Gastrocnemius medialis (tissue), 4 donors: ENCODE measurements around the gene COPS8. TPM values are rescaled to one million over a fixed set of nuclear protein-coding genes. Genes with fewer than 3 reads are reported as not detected.

Experiments used
- ATAC-seq, 2 donors: fragments of 150-250 bp; one replicate each; pipeline ENCODE4 v1.9.1; 2016
- DNase-seq, 2 donors: peaks; one replicate each; pipeline ENCODE4 v3.0.0-alpha.2; 2019
- H3K27ac ChIP-seq, 4 donors: fragments of 200-600 bp; sonication (generic); 1 replicate in 1 of 4; 2 replicates in 3 of 4; pipeline ENCODE4 v1.5.1; 2016 to 2018; ENCODE audit warnings: mild to moderate bottlenecking in 2 of 4, moderate library complexity in 1 of 4
- H3K27me3 ChIP-seq, 3 donors: fragments of 200-600 bp; sonication (generic) in 2 of 3; 1 replicate in 1 of 3; 2 replicates in 2 of 3; pipeline versions ENCODE4 v1.5.1 to v1.6.0; 2016 to 2019; ENCODE audit warnings: mild to moderate bottlenecking in 1 of 3, moderate library complexity in 1 of 3
- H3K36me3 ChIP-seq, 2 donors: fragments of 200-600 bp; sonication (generic) in 1 of 2; one replicate each; pipeline ENCODE4 v1.5.1; 2017 to 2018
- H3K4me1 ChIP-seq, 2 donors: fragments of 200-600 bp; sonication (generic) in 1 of 2; one replicate each; pipeline ENCODE4 v1.5.1; 2016 to 2017; ENCODE audit warnings: mild to moderate bottlenecking in 2 of 2
- H3K4me3 ChIP-seq, 4 donors: fragments of 200-600 bp; sonication (generic) in 3 of 4; 1 replicate in 1 of 4; 2 replicates in 3 of 4; pipeline ENCODE4 v1.5.1; 2016 to 2019; ENCODE audit warnings: mild to moderate bottlenecking in 2 of 4
- H3K9me3 ChIP-seq, 3 donors: fragments of 200-600 bp; sonication (generic) in 2 of 3; 1 replicate in 1 of 3; 2 replicates in 2 of 3; pipeline ENCODE4 v1.5.1; 2016 to 2019
- POLR2A ChIP-seq, 2 donors: fragments of 450-650 bp; IDR thresholded peaks; one replicate each; pipeline ENCODE4 v1.6.1; 2017; ENCODE audit warnings: antibody characterized with exemption in 2 of 2, mild to moderate bottlenecking in 2 of 2, moderate library complexity in 2 of 2
- in situ Hi-C, 4 donors: fragments of 200-750 bp; cut with MboI; loops; one replicate each; pipeline versions ENCODE4 v1.15.0 to v1.8.0; 2017; ENCODE audit warnings: low sequenced_read_pairs in 4 of 4
- intact Hi-C: fragments of 100-400 bp; cut with DNase I; formaldehyde crosslinking; loops from one replicate; pipeline ENCODE4 v1.15.1; 2023; ENCODE audit warnings: low total_unique reads
- total RNA-seq, 4 donors: library from RNA; depleted of rRNA; stranded (reverse); fragments of >200 nt; gene quantifications; one replicate each; pipeline versions ENCODE4 v1.1.0 to v1.2.3, GENCODE V29; 2016
- TF ChIP-seq, protein P1 (sequence below), 5 experiments: fragments of 450-650 bp in 3 of 5; fragments of 200-600 bp in 2 of 5; sonication (generic) in 2 of 5; IDR thresholded peaks in 4 of 5; conservative IDR thresholded peaks in 1 of 5; 1 replicate in 4 of 5; 2 replicates in 1 of 5; pipeline ENCODE4 v1.5.1; 2016 to 2019; ENCODE audit warnings: antibody characterized with exemption in 5 of 5, mild to moderate bottlenecking in 3 of 5, moderate library complexity in 3 of 5

Gene COPS8
- total RNA-seq, 4 donors from 2014 or later, result 353 to 709 (median 642) TPM

DNA sequence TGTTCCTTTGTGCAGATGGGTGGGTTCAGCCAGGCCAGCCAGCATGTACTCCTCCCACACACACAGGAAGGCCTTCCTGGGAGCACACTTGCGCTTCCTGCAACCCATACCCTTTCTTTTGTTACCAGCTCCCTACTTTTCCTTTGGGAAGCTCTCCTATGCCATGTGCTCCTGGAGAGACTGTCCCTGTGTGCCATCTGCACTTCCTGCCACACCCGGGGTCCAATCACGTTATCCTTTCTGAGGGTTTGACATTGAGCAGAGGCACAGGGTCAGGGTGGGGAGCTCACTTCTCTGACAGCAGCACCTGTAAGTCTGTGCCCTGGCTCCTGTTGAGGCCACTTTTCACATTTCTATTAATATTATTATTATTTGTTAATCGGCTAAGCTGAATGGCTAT lies 62.9 kb downstream of the COPS8 start:
- peaks cover 0 to 5% (median 4%) of the 10 kb centered on the region in 3 donors for H3K9me3 ChIP-seq
- H3K27me3 ChIP-seq, result no peaks in the 10 kb centered on the region
- in situ Hi-C loops, result no loop called here
- no peaks in the 10 kb centered on the region for H3K4me1 ChIP-seq
- DNase-seq (no peak), ATAC-seq (no peak)
- no peaks in the 10 kb centered on the region for H3K36me3 ChIP-seq
- intact Hi-C loops, result no loop called here
- H3K27ac ChIP-seq, result no peak overlapping the region
- TF ChIP-seq, protein P1, sequence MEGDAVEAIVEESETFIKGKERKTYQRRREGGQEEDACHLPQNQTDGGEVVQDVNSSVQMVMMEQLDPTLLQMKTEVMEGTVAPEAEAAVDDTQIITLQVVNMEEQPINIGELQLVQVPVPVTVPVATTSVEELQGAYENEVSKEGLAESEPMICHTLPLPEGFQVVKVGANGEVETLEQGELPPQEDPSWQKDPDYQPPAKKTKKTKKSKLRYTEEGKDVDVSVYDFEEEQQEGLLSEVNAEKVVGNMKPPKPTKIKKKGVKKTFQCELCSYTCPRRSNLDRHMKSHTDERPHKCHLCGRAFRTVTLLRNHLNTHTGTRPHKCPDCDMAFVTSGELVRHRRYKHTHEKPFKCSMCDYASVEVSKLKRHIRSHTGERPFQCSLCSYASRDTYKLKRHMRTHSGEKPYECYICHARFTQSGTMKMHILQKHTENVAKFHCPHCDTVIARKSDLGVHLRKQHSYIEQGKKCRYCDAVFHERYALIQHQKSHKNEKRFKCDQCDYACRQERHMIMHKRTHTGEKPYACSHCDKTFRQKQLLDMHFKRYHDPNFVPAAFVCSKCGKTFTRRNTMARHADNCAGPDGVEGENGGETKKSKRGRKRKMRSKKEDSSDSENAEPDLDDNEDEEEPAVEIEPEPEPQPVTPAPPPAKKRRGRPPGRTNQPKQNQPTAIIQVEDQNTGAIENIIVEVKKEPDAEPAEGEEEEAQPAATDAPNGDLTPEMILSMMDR (IDR thresholded peaks at IDR 0.05 in 4 of 5, conservative IDR thresholded peaks at IDR 0.05 in 1 of 5), result no peak
- no peak for TF ChIP-seq POLR2A (IDR thresholded peaks at IDR 0.05)
- no peak overlapping the region for H3K4me3 ChIP-seq

DNA sequence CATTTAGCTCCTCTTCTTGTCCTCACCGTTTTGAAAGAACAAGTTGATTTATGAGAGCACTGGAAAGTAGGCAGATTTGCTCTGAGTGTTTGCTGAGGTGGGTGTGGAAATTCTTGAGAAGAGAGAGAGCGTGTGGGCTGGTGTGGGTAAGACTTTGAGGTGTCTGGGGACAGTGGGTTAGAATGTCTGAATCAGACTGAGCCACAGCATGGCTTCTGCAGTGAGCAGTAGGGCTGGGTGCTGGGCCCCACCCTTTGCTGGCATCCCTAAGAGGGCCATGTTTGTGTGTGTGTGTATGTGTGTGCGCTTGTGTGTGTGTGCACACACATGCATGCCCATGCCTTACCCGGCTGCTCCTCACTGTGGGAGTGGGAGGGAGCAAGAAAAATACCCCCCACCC lies 63.7 kb downstream of the COPS8 start:
- H3K9me3 ChIP-seq, result peaks cover 0 to 5% (median 4%) of the 10 kb centered on the region in 3 donors
- no peaks in the 10 kb centered on the region for H3K4me1 ChIP-seq
- ATAC-seq (peak in 1 of 2 donors; percentile 26), DNase-seq (no peak)
- in situ Hi-C loops (no loop called here), intact Hi-C loops (no loop called here)
- TF ChIP-seq, protein P1 (IDR thresholded peaks at IDR 0.05 in 4 of 5, conservative IDR thresholded peaks at IDR 0.05 in 1 of 5), result no peak
- TF ChIP-seq POLR2A (IDR thresholded peaks at IDR 0.05), result no peak
- H3K36me3 ChIP-seq, result no peaks in the 10 kb centered on the region
- peak overlapping the region in 3 of 4 donors; percentile 40 to 46 (median 44) for H3K27ac ChIP-seq
- H3K4me3 ChIP-seq, result no peak overlapping the region
- H3K27me3 ChIP-seq, result no peaks in the 10 kb centered on the region
